ENCODE data around the gene NTM. TPM values are rescaled to one million over a fixed set of nuclear protein-coding genes. Genes with fewer than 3 reads are reported as not detected.

The NTM gene
- total and polyA plus RNA-seq, 2 of the 8 experiments (the other 6 are each of a cell fraction or from before 2014, with no cell fraction given): 13.4 to 20.0 TPM

DNA sequence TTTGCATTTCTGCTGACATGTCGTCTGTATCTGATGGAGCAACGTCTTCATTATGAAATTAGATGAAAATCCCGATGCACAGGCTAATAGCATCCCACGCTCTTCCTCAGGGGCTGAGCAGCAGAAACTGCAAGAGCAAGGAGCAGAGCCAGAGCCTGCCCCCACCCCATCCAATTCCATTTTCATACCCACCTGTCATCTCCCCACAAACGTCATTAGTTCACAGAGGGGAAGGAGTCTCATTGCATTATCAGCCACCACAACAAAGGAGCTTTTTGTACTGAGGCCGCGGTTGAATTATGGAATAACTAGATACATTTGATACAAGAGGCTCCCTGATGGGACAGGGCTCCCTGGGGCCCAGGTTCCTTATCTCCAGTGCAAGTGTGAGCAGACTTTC lies 515.0 kb downstream of the NTM start (continued):
- TF ChIP-seq HDAC2 (IDR thresholded peaks at IDR 0.05; ENCODE audit: borderline replicate concordance in 1 of 2, low read depth in 2 of 2, low read length in 2 of 2) (no peak), GABPA (IDR thresholded peaks at IDR 0.05; ENCODE audit: borderline replicate concordance, insufficient read depth, low read length) (no peak), SAP30 (IDR thresholded peaks at IDR 0.05; ENCODE audit: insufficient read depth, insufficient replicate concordance, low read length) (no peak)
